Breast epithelium (tissue), 4 donors: ENCODE data around the gene UQCRH. TPM values are rescaled to one million over a fixed set of nuclear protein-coding genes. Genes with fewer than 3 reads are reported as not detected.

Experiments used
- DNase-seq, 2 donors: peaks; one replicate each; pipeline ENCODE4 v3.0.0-alpha.2; 2019; ENCODE audit warnings: low spot score in 2 of 2
- H3K27ac ChIP-seq, 2 donors: fragments of 200-600 bp; sonication (generic) in 1 of 2; one replicate each; pipeline ENCODE4 v1.5.1; 2016 to 2019; ENCODE audit warnings: mild to moderate bottlenecking in 1 of 2
- H3K27me3 ChIP-seq, 2 donors: fragments of 200-600 bp; sonication (generic) in 1 of 2; one replicate each; pipeline versions ENCODE4 v1.5.1 to v1.6.0; 2017 to 2019; ENCODE audit warnings: control low read depth in 1 of 2, mild to moderate bottlenecking in 1 of 2
- H3K36me3 ChIP-seq: fragments of 200-600 bp; one replicate; pipeline ENCODE4 v1.5.1; 2019
- H3K4me1 ChIP-seq, 2 donors: fragments of 200-600 bp; sonication (generic); one replicate each; pipeline ENCODE4 v1.5.1; 2016 to 2019; ENCODE audit warnings: control low read depth in 1 of 2
- H3K4me3 ChIP-seq, 3 donors: fragments of 200-600 bp; sonication (generic); 1 replicate in 2 of 3; 2 replicates in 1 of 3; pipeline ENCODE4 v1.5.1; 2016 to 2019; ENCODE audit warnings: mild to moderate bottlenecking in 3 of 3, moderate library complexity in 2 of 3
- H3K9me3 ChIP-seq, 2 donors: fragments of 200-600 bp; sonication (generic) in 1 of 2; one replicate each; pipeline ENCODE4 v1.5.1; 2016 to 2019; ENCODE audit warnings: control low read depth in 1 of 2
- POLR2A ChIP-seq: fragments of 450-650 bp; IDR thresholded peaks from one replicate; pipeline ENCODE4 v1.6.1; 2016; ENCODE audit warnings: antibody characterized with exemption, mild to moderate bottlenecking, moderate library complexity
- POLR2AphosphoS5 ChIP-seq, 3 donors: sonication (generic); formaldehyde crosslinking; IDR thresholded peaks; one replicate each; pipeline ENCODE4 v1.6.1; 2017; ENCODE audit warnings: antibody characterized with exemption in 3 of 3
- intact Hi-C: fragments of 100-400 bp; cut with DNase I; formaldehyde crosslinking; loops from one replicate; pipeline ENCODE4 v1.15.1; 2023; ENCODE audit warnings: low total_unique reads
- total RNA-seq, 3 donors: library from RNA; depleted of rRNA; stranded (reverse); fragments of >200 nt; gene quantifications; one replicate each; pipeline ENCODE4 v1.1.0, GENCODE V29; 2016
- TF ChIP-seq, protein P1 (sequence below), 3 donors: fragments of 450-650 bp; IDR thresholded peaks; one replicate each; pipeline ENCODE4 v1.5.1; 2016 to 2017; ENCODE audit warnings: antibody characterized with exemption in 3 of 3, mild to moderate bottlenecking in 3 of 3, moderate library complexity in 3 of 3

Gene UQCRH
- total RNA-seq, 3 donors from 2014 or later = 300 to 334 (median 301) TPM

GRCh38 chr1:46280092-46280491 is 23.4 kb upstream of the UQCRH start:
- no peak overlapping the region for H3K4me3 ChIP-seq
- no peak for TF ChIP-seq POLR2AphosphoS5 (IDR thresholded peaks at IDR 0.05)
- TF ChIP-seq, protein P1, sequence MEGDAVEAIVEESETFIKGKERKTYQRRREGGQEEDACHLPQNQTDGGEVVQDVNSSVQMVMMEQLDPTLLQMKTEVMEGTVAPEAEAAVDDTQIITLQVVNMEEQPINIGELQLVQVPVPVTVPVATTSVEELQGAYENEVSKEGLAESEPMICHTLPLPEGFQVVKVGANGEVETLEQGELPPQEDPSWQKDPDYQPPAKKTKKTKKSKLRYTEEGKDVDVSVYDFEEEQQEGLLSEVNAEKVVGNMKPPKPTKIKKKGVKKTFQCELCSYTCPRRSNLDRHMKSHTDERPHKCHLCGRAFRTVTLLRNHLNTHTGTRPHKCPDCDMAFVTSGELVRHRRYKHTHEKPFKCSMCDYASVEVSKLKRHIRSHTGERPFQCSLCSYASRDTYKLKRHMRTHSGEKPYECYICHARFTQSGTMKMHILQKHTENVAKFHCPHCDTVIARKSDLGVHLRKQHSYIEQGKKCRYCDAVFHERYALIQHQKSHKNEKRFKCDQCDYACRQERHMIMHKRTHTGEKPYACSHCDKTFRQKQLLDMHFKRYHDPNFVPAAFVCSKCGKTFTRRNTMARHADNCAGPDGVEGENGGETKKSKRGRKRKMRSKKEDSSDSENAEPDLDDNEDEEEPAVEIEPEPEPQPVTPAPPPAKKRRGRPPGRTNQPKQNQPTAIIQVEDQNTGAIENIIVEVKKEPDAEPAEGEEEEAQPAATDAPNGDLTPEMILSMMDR (IDR thresholded peaks at IDR 0.05) = no peak
- no peak for TF ChIP-seq POLR2A
- H3K27me3 ChIP-seq = no peaks in the 10 kb centered on the region
- H3K27ac ChIP-seq = no peak overlapping the region
- DNase-seq = no peak
- intact Hi-C loops = no loop called here
- H3K4me1 ChIP-seq = no peaks in the 10 kb centered on the region
- peaks cover 7% of the 10 kb centered on the region for H3K36me3 ChIP-seq
- no peaks in the 10 kb centered on the region for H3K9me3 ChIP-seq

DNA sequence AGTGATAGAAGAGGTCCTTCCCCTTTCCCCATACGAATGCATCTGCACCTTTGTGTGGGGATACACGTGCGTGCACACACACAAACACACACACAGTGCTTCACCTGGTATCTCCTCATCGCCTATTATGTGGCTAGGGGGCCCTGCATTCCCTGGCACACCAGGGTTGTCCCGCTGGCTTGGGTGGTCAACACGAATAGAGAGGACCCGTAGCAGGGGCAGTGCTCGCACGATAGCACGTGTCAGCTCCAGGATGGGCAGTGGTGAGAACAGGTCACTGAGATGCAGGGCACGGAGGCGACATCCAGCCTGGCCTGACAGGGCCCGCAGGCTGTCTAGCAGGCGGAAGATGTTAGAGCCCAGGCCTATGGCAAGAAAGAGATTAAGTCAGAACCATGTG is 22.5 kb upstream of the UQCRH start:
- Histone ChIP-seq H3K4me1 (no peaks in the 10 kb centered on the region), H3K9me3 (no peaks in the 10 kb centered on the region), H3K27ac (no peak overlapping the region), H3K4me3 (no peak overlapping the region), H3K27me3 (no peaks in the 10 kb centered on the region), H3K36me3 (peaks cover 12% of the 10 kb centered on the region)
- TF ChIP-seq POLR2AphosphoS5 (IDR thresholded peaks at IDR 0.05) = no peak
- TF ChIP-seq, protein P1 (IDR thresholded peaks at IDR 0.05) = no peak
- no peak for TF ChIP-seq POLR2A
- DNase-seq = no peak
- intact Hi-C loops = no loop called here

GRCh38 chr1:46284058-46284457 is 19.4 kb upstream of the UQCRH start:
- Histone ChIP-seq H3K27me3 (no peaks in the 10 kb centered on the region), H3K36me3 (peaks cover 21% of the 10 kb centered on the region), H3K4me1 (no peaks in the 10 kb centered on the region), H3K27ac (no peak overlapping the region), H3K4me3 (no peak overlapping the region), H3K9me3 (no peaks in the 10 kb centered on the region)
- intact Hi-C loops = no loop called here
- DNase-seq = no peak
- TF ChIP-seq, protein P1 (IDR thresholded peaks at IDR 0.05) = no peak
- TF ChIP-seq POLR2AphosphoS5 (IDR thresholded peaks at IDR 0.05) = no peak
- no peak for TF ChIP-seq POLR2A

DNA sequence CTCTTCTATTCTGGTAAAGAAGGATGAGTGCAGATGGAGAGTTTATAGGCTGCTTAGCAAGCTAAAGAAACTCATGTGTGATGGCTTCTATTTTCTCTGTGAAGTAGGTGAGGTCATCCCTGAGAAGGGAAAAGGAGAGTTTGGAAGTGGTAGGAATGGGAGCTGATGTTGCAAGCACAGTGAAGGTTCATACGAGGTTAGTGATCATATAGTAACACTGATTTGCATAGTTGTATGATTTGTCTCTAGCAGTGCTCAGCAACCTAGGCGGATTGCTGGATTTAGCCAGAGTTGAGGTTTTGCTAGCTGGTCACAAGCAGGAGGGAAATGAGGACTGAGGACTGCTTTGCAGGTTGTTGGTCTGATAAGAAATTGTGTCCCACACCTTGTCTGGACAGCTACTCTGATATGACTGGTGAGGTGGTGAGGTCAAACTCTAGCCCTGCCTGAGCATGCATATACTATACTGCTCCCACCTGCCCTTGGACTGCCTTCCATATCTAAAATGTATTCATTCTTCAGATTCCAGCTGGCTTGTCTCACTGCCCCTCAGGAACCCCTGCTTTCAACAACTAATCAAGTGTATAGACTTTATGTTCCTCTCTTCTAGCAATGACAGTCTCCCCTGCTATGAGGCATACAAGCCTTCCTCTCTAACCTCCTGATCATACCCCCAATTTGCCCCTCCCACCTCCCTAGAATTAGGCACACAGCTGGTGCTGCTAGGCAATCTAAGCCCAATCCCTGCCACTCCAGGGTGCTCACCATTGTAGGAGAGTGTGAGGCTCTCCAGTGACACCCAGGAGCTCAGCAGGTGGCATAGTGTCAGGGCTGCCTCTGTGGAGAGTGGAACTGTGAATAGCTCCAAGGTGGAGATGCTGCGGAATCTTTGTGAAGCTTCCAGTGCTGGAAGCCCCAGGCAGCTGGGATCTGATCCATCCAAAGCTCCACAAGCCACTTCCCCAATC is 18.6 kb upstream of the UQCRH start:
- no peak overlapping the region for H3K27ac ChIP-seq
- H3K9me3 ChIP-seq = no peaks in the 10 kb centered on the region
- H3K4me3 ChIP-seq = no peak overlapping the region
- no peaks in the 10 kb centered on the region for H3K27me3 ChIP-seq
- TF ChIP-seq POLR2A = no peak
- no peak for TF ChIP-seq POLR2AphosphoS5 (IDR thresholded peaks at IDR 0.05)
- TF ChIP-seq, protein P1 (IDR thresholded peaks at IDR 0.05) = no peak
- no peaks in the 10 kb centered on the region for H3K4me1 ChIP-seq
- H3K36me3 ChIP-seq = peaks cover 21% of the 10 kb centered on the region
- DNase-seq = no peak
- intact Hi-C loops = no loop called here

DNA sequence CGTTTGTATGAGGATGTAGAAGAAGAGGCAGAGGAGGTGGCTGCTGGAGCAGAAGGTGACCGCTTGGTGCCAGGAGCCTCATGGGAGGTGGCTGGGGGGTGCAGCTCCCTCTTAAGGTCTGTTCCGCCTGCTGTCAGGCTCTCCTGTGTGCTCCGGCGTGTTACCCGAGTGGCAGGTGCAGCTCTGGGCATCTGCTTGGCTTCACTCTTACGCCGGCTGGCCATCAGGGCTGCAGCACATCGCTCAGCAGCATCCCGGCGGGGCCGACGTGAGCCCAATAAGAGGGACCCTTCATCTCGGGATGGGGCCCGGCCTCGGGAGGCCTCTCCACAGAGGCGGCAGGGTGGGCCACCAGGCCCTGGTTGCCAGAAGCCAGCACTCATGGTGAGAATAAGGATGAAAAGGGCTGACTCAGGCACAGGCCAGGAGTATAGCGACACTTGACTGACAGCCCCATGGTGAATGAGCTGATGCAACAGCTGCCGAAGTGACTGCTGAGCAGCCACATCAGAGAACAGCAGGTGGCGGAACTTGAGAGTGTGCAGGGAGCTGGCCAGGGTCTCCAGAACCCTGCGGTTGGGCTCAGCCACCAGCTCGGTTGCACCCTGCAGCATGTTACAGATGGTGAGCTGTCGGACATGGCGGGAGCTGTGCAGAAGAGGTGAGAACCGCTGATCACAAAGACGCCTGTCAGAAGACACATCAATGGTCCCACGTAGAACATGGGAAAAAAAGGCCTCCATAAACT is 17.6 kb upstream of the UQCRH start:
- Histone ChIP-seq H3K9me3 (no peaks in the 10 kb centered on the region), H3K36me3 (peaks cover 17% of the 10 kb centered on the region), H3K4me1 (no peaks in the 10 kb centered on the region), H3K27ac (no peak overlapping the region), H3K27me3 (no peaks in the 10 kb centered on the region), H3K4me3 (no peak overlapping the region)
- TF ChIP-seq POLR2AphosphoS5 (IDR thresholded peaks at IDR 0.05) (no peak), POLR2A (no peak)
- TF ChIP-seq, protein P1 (IDR thresholded peaks at IDR 0.05) = no peak
- intact Hi-C loops = no loop called here
- no peak for DNase-seq
